Smooth muscle cell (in vitro differentiated cells): ENCODE results near the gene TMCC2. TPM values are rescaled to one million over a fixed set of nuclear protein-coding genes. Genes with fewer than 3 reads are reported as not detected.

Source experiments
- DNase-seq: peaks from one replicate; lab custom pipeline; 2025; ENCODE audit not compliant: unreplicated experiment; lab: John Stamatoyannopoulos, UW
- H2AFZ ChIP-seq: fragments of 200-600 bp; sonication (generic); 2 replicates; pipeline ENCODE4 v1.6.0; 2016; ENCODE audit warnings: antibody characterized with exemption, low read depth, mild to moderate bottlenecking
- H3F3A ChIP-seq: fragments of 200-600 bp; sonication (generic); 2 replicates; pipeline ENCODE4 v1.6.0; 2017; ENCODE audit warnings: antibody characterized with exemption, low read depth
- H3K27ac ChIP-seq: fragments of 200-600 bp; sonication (generic); 2 replicates; pipeline ENCODE4 v1.5.1; 2016; ENCODE audit warnings: low read depth, mild to moderate bottlenecking
- H3K27me3 ChIP-seq: fragments of 200-600 bp; sonication (generic); 2 replicates; pipeline ENCODE4 v1.6.1; 2016; ENCODE audit warnings: low read depth, mild to moderate bottlenecking
- H3K36me3 ChIP-seq: fragments of 200-600 bp; sonication (generic); 2 replicates; pipeline ENCODE4 v1.5.1; 2016; ENCODE audit warnings: low read depth
- H3K4me1 ChIP-seq: fragments of 200-600 bp; sonication (generic); 2 replicates; pipeline ENCODE4 v1.5.1; 2016; ENCODE audit warnings: low read depth
- H3K4me2 ChIP-seq: fragments of 200-600 bp; sonication (generic); 2 replicates; pipeline ENCODE4 v1.6.0; 2016; ENCODE audit warnings: mild to moderate bottlenecking
- H3K4me3 ChIP-seq: fragments of 200-600 bp; sonication (generic); 2 replicates; pipeline ENCODE4 v1.5.1; 2016; ENCODE audit warnings: mild to moderate bottlenecking
- H3K79me2 ChIP-seq: fragments of 200-600 bp; sonication (generic); 2 replicates; pipeline ENCODE4 v1.6.0; 2016; ENCODE audit warnings: low read depth, mild to moderate bottlenecking
- H3K9ac ChIP-seq: fragments of 200-600 bp; sonication (generic); 2 replicates; pipeline ENCODE4 v1.6.0; 2016; ENCODE audit warnings: low read depth
- H3K9me3 ChIP-seq: fragments of 200-600 bp; sonication (generic); replicated peaks from 2 replicates; pipeline ENCODE4 v1.5.1; 2016; ENCODE audit warnings: low read depth
- H4K20me1 ChIP-seq: fragments of 200-600 bp; sonication (generic); 2 replicates; pipeline ENCODE4 v1.6.0; 2016; ENCODE audit warnings: low read depth
- CTCF ChIP-seq: fragments of 200-600 bp; sonication (generic); IDR thresholded peaks from 2 replicates; pipeline ENCODE4 v1.5.1; 2017; ENCODE audit warnings: borderline replicate concordance, mild to moderate bottlenecking, antibody characterized with exemption; ENCODE audit not compliant: insufficient read depth, poor library complexity, severe bottlenecking
- WGBS: methylation state at CpG from one replicate; pipeline ENCODE4 v1.1.7; 2016; ENCODE audit warnings: low lambda C conversion rate; 5-methylcytosine and 5-hydroxymethylcytosine counted together
- polyA plus RNA-seq: library from polyadenylated mRNA; unstranded; fragments of >200 nt; fragmentation: Nextera tagmentation; extraction: Ambion mirVana; gene quantifications from 2 replicates; pipeline ENCODE4 v1.2.1, GENCODE V29; 2016
- total RNA-seq: library from RNA; depleted of rRNA; stranded (reverse); fragments of >200 nt; gene quantifications from 2 replicates; pipeline ENCODE4 v1.2.3, GENCODE V29; 2014

Gene TMCC2
- total and polyA plus RNA-seq, 2 experiments from 2014 or later = 3.3 to 5.6 TPM

GRCh38 chr1:205271745-205272144 lies 44.0 kb downstream of the TMCC2 start:
- H4K20me1 ChIP-seq = no peaks in the 10 kb centered on the region
- H3K4me1 ChIP-seq = peaks cover 22% of the 10 kb centered on the region
- H3K9ac ChIP-seq = no peak overlapping the region
- H3K27me3 ChIP-seq = no peaks in the 10 kb centered on the region
- no peak for TF ChIP-seq CTCF
- no peak overlapping the region for H3K27ac ChIP-seq
- 97% methylated on average over 13 of the region's 18 CpGs for WGBS
- H3K79me2 ChIP-seq = no peaks in the 10 kb centered on the region
- no peak overlapping the region for H2AFZ ChIP-seq
- no peak overlapping the region for H3K4me2 ChIP-seq
- H3K4me3 ChIP-seq = no peak overlapping the region
- no peak for DNase-seq
- H3K36me3 ChIP-seq = no peaks in the 10 kb centered on the region
- no peaks in the 10 kb centered on the region for H3K9me3 ChIP-seq
- no peaks in the 10 kb centered on the region for H3F3A ChIP-seq

- 72% methylated on average over 3 of the region's 3 CpGs for WGBS
- H3K4me2 ChIP-seq = no peak overlapping the region
- H3K9ac ChIP-seq = no peak overlapping the region
- no peaks in the 10 kb centered on the region for H3K36me3 ChIP-seq
- no peak overlapping the region for H3K27ac ChIP-seq
- no peaks in the 10 kb centered on the region for H3K9me3 ChIP-seq
- H3K79me2 ChIP-seq = no peaks in the 10 kb centered on the region
- no peak for DNase-seq
- H4K20me1 ChIP-seq = no peaks in the 10 kb centered on the region
- H3F3A ChIP-seq = no peaks in the 10 kb centered on the region
- no peak overlapping the region for H2AFZ ChIP-seq
- no peaks in the 10 kb centered on the region for H3K27me3 ChIP-seq
- H3K4me1 ChIP-seq = peaks cover 22% of the 10 kb centered on the region
- H3K4me3 ChIP-seq = no peak overlapping the region
- TF ChIP-seq CTCF = no peak
Measured at GRCh38 chr1:205272536-205272935, 44.8 kb downstream of the TMCC2 start.

- Histone ChIP-seq H2AFZ (no peak overlapping the region), H4K20me1 (no peaks in the 10 kb centered on the region), H3K4me1 (peaks cover 22% of the 10 kb centered on the region), H3K9ac (no peak overlapping the region), H3F3A (no peaks in the 10 kb centered on the region), H3K36me3 (no peaks in the 10 kb centered on the region), H3K4me2 (no peak overlapping the region), H3K27ac (no peak overlapping the region), H3K4me3 (no peak overlapping the region), H3K9me3 (no peaks in the 10 kb centered on the region), H3K79me2 (no peaks in the 10 kb centered on the region), H3K27me3 (no peaks in the 10 kb centered on the region)
- 11% methylated on average over 7 of the region's 7 CpGs for WGBS
- peak; percentile 93 for TF ChIP-seq CTCF
- peak; percentile 43 for DNase-seq
Measured at GRCh38 chr1:205273551-205273982, 45.8 kb downstream of the TMCC2 start.

GRCh38 chr1:205274041-205274691 lies 46.4 kb downstream of the TMCC2 start:
- Histone ChIP-seq H3K9me3 (no peaks in the 10 kb centered on the region), H3K79me2 (no peaks in the 10 kb centered on the region), H3K27ac (no peak overlapping the region), H2AFZ (no peak overlapping the region), H3K9ac (no peak overlapping the region), H3K4me2 (no peak overlapping the region), H4K20me1 (no peaks in the 10 kb centered on the region), H3K36me3 (no peaks in the 10 kb centered on the region), H3F3A (no peaks in the 10 kb centered on the region), H3K27me3 (no peaks in the 10 kb centered on the region), H3K4me1 (peaks cover 22% of the 10 kb centered on the region), H3K4me3 (no peak overlapping the region)
- 52% methylated on average over 8 of the region's 8 CpGs for WGBS
- no peak for TF ChIP-seq CTCF
- no peak for DNase-seq
